Erythroblast (primary cell): ENCODE results near the gene APOM.

Experiments
- GATA1 ChIP-seq: IDR thresholded peaks from 2 replicates; pipeline ENCODE4 v1.6.1; 2011; ENCODE audit warnings: low read depth, mild to moderate bottlenecking, control low read depth, low read length, moderate library complexity
- POLR2A ChIP-seq: IDR thresholded peaks from 2 replicates; pipeline ENCODE4 v1.6.1; 2011; ENCODE audit warnings: mild to moderate bottlenecking, low read length

DNA sequence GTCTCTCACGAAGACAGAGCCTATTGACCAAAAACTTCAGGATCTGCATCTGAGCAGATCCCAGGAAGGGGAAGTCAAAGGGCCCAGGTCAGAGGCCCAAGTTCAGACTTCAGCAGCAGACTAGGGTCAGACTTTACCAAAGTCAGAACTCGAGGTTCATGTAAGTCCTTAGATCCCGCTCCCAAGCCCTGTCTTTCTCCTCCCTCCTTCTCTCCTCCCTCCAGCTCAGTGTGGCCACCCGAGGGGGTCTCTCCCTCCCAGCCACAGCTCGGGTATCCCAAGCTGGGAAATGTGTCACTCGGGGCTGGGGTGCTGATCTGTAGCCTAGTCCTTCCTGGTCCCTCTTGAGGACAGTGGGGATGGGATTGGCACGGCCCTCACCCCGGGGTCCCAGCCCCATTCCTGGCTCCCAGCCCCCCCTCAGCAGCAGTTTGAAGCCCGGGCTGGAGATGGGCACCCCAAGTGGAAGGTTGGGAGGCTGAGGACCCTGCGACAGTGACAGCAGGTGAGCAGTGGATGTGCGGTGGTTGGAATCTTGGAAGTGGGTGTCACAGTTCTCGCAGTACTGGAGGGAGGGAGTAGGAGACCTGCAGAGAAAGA is 6.5 kb downstream of the APOM start:
- TF ChIP-seq POLR2A (no peak), GATA1 (no peak)
